Right lobe of liver (tissue), 6 donors: Measurements from ENCODE around the gene C1orf53. TPM values are rescaled to one million over a fixed set of nuclear protein-coding genes. Genes with fewer than 3 reads are reported as not detected.

Experiments used
- ATAC-seq, 4 donors: fragments of 200-7000 bp; cut with Tn5 transposase; one replicate each; pipeline ENCODE4 v1.9.1; 2020; ENCODE audit warnings: mild to moderate bottlenecking in 4 of 4, moderate library complexity in 4 of 4
- DNase-seq, 3 donors: peaks; one replicate each; pipeline ENCODE4 v3.0.0-alpha.2; 2020
- H3K27ac ChIP-seq, 3 donors: fragments of 200-600 bp; one replicate each; pipeline ENCODE4 v1.8.0; 2022
- H3K27me3 ChIP-seq, 2 donors: fragments of 200-600 bp; one replicate each; pipeline ENCODE4 v1.8.0; 2022
- H3K36me3 ChIP-seq, 4 donors: fragments of 200-600 bp; sonication (generic) in 1 of 4; one replicate each; pipeline versions ENCODE4 v1.5.1 to v1.8.0; 2017 to 2022; ENCODE audit warnings: control low read depth in 1 of 4
- H3K4me1 ChIP-seq, 4 donors: fragments of 200-600 bp; sonication (generic) in 1 of 4; one replicate each; pipeline versions ENCODE4 v1.5.1 to v1.8.0; 2017 to 2022; ENCODE audit warnings: control low read depth in 1 of 4
- H3K4me3 ChIP-seq, 3 donors: fragments of 200-600 bp; one replicate each; pipeline ENCODE4 v1.8.0; 2022
- H3K9me3 ChIP-seq, 4 donors: fragments of 200-600 bp; sonication (generic) in 1 of 4; one replicate each; pipeline versions ENCODE4 v1.5.1 to v1.8.0; 2017 to 2022; ENCODE audit warnings: control low read depth in 1 of 4
- CTCF ChIP-seq, 4 donors: fragments of 200-600 bp in 3 of 4; fragments of 450-650 bp in 1 of 4; IDR thresholded peaks; one replicate each; pipeline versions ENCODE4 v1.5.1 to v1.8.0; 2016 to 2022; ENCODE audit warnings: antibody characterized with exemption in 4 of 4, mild to moderate bottlenecking in 2 of 4
- POLR2A ChIP-seq: fragments of 450-650 bp; IDR thresholded peaks from one replicate; pipeline ENCODE4 v1.6.1; 2017; ENCODE audit warnings: antibody characterized with exemption, mild to moderate bottlenecking
- WGBS: methylation state at CpG from one replicate; pipeline ENCODE4 v1.1.6; 2018; ENCODE audit warnings: low coverage, low lambda C conversion rate; ENCODE audit not compliant: insufficient coverage; ENCODE audit errors: missing lambda C conversion rate; 5-methylcytosine and 5-hydroxymethylcytosine counted together
- intact Hi-C, 2 donors: fragments of 100-400 bp; cut with DNase I; formaldehyde crosslinking; loops; one replicate each; pipeline versions ENCODE4 v1.11.2 to v1.14.1; 2022
- total RNA-seq, 6 experiments: library from RNA; depleted of rRNA in 2 of 6; stranded (reverse); fragments of >200 nt in 2 of 6; fragmentation: NEBNext Ultra II Directional in 3 of 6; extraction: Animal tissue kit (Norgen Biotek cat#: 25700) in 3 of 6; gene quantifications; one replicate each; pipeline versions ENCODE4 v1.1.0 to v1.2.4, GENCODE V29; 2016 to 2023
- donor health status: DM: no; HTN: yes; CAD: no.
- donor health status: DM: no; HTN: no; CAD: no.
- donor health status: DM: no; HTN: no; CAD: no.
- donor health status: DM: no; HTN: yes; CAD: no.
- donor health status: DM: no; HTN: yes; CAD: no.

The C1orf53 gene
- total RNA-seq, 6 experiments from 2014 or later: 4.0 to 8.9 (median 6.2) TPM

GRCh38 chr1:197915862-197916499 is 13.6 kb downstream of the C1orf53 start:
- peak; percentile 69 to 78 (median 74) for ATAC-seq
- intact Hi-C loops: no loop called here
- Histone ChIP-seq H3K4me3 (peak overlapping the region in 1 of 3 donors; percentile 13), H3K27me3 (peaks cover 23 to 61% of the 10 kb centered on the region in 2 donors), H3K4me1 (peaks cover 0 to 64% (median 15%) of the 10 kb centered on the region in 4 donors), H3K27ac (no peak overlapping the region), H3K36me3 (no peaks in the 10 kb centered on the region), H3K9me3 (no peaks in the 10 kb centered on the region)
- peak; percentile 44 to 50 (median 46) for TF ChIP-seq CTCF (IDR thresholded peaks at IDR 0.05)
- TF ChIP-seq POLR2A: no peak
- WGBS: under 1% methylated on average over 40 of the region's 42 CpGs
- DNase-seq: peak; percentile 70 to 75 (median 71)

- 8% methylated on average over 11 of the region's 11 CpGs for WGBS
Measured at GRCh38 chr1:197916500-197916983, 14.1 kb downstream of the C1orf53 start.

GRCh38 chr1:197917805-197918651 is 15.6 kb downstream of the C1orf53 start:
- DNase-seq (no peak), ATAC-seq (peak; percentile 46 to 56 (median 49))
- H3K36me3 ChIP-seq: no peaks in the 10 kb centered on the region
- intact Hi-C loops: no loop called here
- H3K4me3 ChIP-seq: peak overlapping the region; percentile 16 to 36 (median 24)
- peaks cover 25 to 53% of the 10 kb centered on the region in 2 donors for H3K27me3 ChIP-seq
- TF ChIP-seq CTCF (IDR thresholded peaks at IDR 0.05): no peak
- no peak for TF ChIP-seq POLR2A
- H3K9me3 ChIP-seq: no peaks in the 10 kb centered on the region
- peaks cover 0 to 45% (median 6%) of the 10 kb centered on the region in 4 donors for H3K4me1 ChIP-seq
- 4% methylated on average over 21 of the region's 64 CpGs for WGBS
- no peak overlapping the region for H3K27ac ChIP-seq

More at GRCh38 chr1:197916500-197916983, 14.1 kb downstream of the C1orf53 start:
- H3K36me3 ChIP-seq: no peaks in the 10 kb centered on the region
- intact Hi-C loops: no loop called here
- DNase-seq (no peak), ATAC-seq (no peak)
- H3K9me3 ChIP-seq: no peaks in the 10 kb centered on the region
- peaks cover 0 to 59% (median 12%) of the 10 kb centered on the region in 4 donors for H3K4me1 ChIP-seq
- H3K27me3 ChIP-seq: peaks cover 28 to 56% of the 10 kb centered on the region in 2 donors
- no peak overlapping the region for H3K27ac ChIP-seq
- no peak for TF ChIP-seq CTCF (IDR thresholded peaks at IDR 0.05)
- no peak for TF ChIP-seq POLR2A
- peak overlapping the region in 1 of 3 donors; percentile 13 for H3K4me3 ChIP-seq

- intact Hi-C loops: no loop called here
- ATAC-seq: no peak
- H3K4me3 ChIP-seq: no peak overlapping the region
- peaks cover 25 to 44% of the 10 kb centered on the region in 2 donors for H3K27me3 ChIP-seq
- 13% methylated on average over 16 of the region's 16 CpGs for WGBS
- H3K4me1 ChIP-seq: peaks cover 0 to 41% (median 6%) of the 10 kb centered on the region in 4 donors
- H3K27ac ChIP-seq: no peak overlapping the region
- no peaks in the 10 kb centered on the region for H3K36me3 ChIP-seq
- H3K9me3 ChIP-seq: no peaks in the 10 kb centered on the region
- TF ChIP-seq POLR2A (no peak), CTCF (IDR thresholded peaks at IDR 0.05) (no peak)
- DNase-seq: no peak
Measured at GRCh38 chr1:197918807-197919345, 16.4 kb downstream of the C1orf53 start.
